Measurements from ENCODE around the gene PLEKHG3.

PLEKHG3 gene

GRCh38 chr14:64723691-64724577 is 19.7 kb downstream of the PLEKHG3 start:
- TF ChIP-seq, protein P1, sequence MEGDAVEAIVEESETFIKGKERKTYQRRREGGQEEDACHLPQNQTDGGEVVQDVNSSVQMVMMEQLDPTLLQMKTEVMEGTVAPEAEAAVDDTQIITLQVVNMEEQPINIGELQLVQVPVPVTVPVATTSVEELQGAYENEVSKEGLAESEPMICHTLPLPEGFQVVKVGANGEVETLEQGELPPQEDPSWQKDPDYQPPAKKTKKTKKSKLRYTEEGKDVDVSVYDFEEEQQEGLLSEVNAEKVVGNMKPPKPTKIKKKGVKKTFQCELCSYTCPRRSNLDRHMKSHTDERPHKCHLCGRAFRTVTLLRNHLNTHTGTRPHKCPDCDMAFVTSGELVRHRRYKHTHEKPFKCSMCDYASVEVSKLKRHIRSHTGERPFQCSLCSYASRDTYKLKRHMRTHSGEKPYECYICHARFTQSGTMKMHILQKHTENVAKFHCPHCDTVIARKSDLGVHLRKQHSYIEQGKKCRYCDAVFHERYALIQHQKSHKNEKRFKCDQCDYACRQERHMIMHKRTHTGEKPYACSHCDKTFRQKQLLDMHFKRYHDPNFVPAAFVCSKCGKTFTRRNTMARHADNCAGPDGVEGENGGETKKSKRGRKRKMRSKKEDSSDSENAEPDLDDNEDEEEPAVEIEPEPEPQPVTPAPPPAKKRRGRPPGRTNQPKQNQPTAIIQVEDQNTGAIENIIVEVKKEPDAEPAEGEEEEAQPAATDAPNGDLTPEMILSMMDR (IDR thresholded peaks at IDR 0.05; ENCODE audit: control insufficient read depth, extremely low read depth, insufficient read depth) = no peak
- no peak overlapping the region for H3K4me3 ChIP-seq (ENCODE audit: low read depth, low read length)
- DNase-seq (ENCODE audit: low read depth) = no peak

GRCh38 chr14:64724578-64724930 is 20.3 kb downstream of the PLEKHG3 start:
- TF ChIP-seq, protein P1 (IDR thresholded peaks at IDR 0.05; ENCODE audit: control insufficient read depth, extremely low read depth, insufficient read depth) = no peak
- H3K4me3 ChIP-seq (ENCODE audit: low read depth, low read length) = no peak overlapping the region

GRCh38 chr14:64725261-64725815 is 21.1 kb downstream of the PLEKHG3 start:
- TF ChIP-seq, protein P1 (IDR thresholded peaks at IDR 0.05; ENCODE audit: control insufficient read depth, extremely low read depth, insufficient read depth) = no peak

More at GRCh38 chr14:64724578-64724930, 20.3 kb downstream of the PLEKHG3 start:
- no peak for DNase-seq (ENCODE audit: low read depth)

DNA sequence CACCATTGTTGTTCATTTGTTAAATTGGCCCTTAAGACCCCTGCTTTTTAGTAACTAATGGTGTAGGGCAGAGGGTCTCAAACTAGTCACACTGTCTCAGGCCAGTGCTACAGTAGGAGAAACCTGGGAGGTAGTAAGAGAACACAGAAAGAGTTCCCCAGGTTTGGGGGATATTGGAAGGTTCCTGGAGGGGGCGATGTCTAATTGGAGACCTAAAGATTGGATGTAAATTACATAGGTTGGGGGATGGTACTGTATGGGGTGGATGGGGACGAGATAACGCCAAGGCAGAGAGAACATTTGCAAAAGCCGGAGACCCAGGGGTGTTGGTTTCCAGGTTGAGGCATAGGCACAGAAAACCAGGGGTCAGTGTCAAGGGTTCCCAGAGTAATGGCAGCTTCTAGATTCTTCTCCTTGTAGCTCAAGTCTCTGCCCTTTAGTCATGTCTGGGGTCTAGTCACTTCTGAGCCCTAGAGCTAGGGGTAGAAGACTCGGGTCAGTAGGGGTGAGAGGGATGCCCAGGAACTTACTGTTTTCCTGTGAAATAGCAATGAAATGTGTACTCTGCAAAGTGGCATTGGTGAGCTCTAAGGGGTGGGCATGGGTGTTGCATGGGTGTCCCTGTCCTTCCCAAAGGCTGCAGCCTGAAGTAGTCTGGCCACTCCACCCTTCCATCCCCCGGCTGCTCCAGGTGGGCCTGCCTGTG is 21.8 kb downstream of the PLEKHG3 start:
- TF ChIP-seq, protein P1 (IDR thresholded peaks at IDR 0.05; ENCODE audit: control insufficient read depth, extremely low read depth, insufficient read depth) = no peak
- DNase-seq (ENCODE audit: low read depth) = no peak
- no peak overlapping the region for H3K4me3 ChIP-seq (ENCODE audit: low read depth, low read length)

More at GRCh38 chr14:64725261-64725815, 21.1 kb downstream of the PLEKHG3 start:
- no peak for DNase-seq (ENCODE audit: low read depth)
- no peak overlapping the region for H3K4me3 ChIP-seq (ENCODE audit: low read depth, low read length)

DNA sequence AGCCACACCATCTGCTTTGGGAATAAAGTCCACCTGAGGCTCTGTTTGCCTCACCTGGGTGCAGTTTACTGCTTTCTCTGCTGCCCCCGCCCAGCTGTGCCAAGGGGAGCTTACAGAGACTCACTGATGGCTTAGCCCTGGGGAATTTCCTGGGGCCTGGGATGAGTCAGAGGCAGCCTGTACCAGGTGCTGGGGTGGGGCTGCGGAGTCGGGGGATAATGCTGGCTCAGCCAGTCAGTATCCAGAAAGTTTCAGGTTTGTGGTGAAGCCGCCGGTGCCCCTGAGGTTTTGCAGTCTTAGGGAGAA is 22.3 kb downstream of the PLEKHG3 start:
- H3K4me3 ChIP-seq (ENCODE audit: low read depth, low read length) = no peak overlapping the region
- TF ChIP-seq, protein P1 (IDR thresholded peaks at IDR 0.05; ENCODE audit: control insufficient read depth, extremely low read depth, insufficient read depth) = no peak
- DNase-seq (ENCODE audit: low read depth) = no peak

- DNase-seq (ENCODE audit: low read depth) = no peak
- H3K4me3 ChIP-seq (ENCODE audit: low read depth, low read length) = no peak overlapping the region
- TF ChIP-seq, protein P1 (IDR thresholded peaks at IDR 0.05; ENCODE audit: control insufficient read depth, extremely low read depth, insufficient read depth) = no peak
These were observed 23.4 kb downstream of the PLEKHG3 start for GRCh38 chr14:64727551-64728071.

All from LNCaP clone FGC (cell line).